Transverse colon (tissue), 4 donors: ENCODE data around the gene PPP1CC.

Source experiments
- CTCF ChIP-seq, 5 experiments: fragments of 200-600 bp in 3 of 5; fragments of 450-650 bp in 2 of 5; sonication (generic) in 3 of 5; IDR thresholded peaks; 1 replicate in 2 of 5; 2 replicates in 3 of 5; pipeline ENCODE4 v1.5.1; 2016 to 2017; ENCODE audit warnings: antibody characterized with exemption in 5 of 5, inconsistent platforms in 3 of 5, mild to moderate bottlenecking in 2 of 5, moderate library complexity in 1 of 5
- EP300 ChIP-seq: sonication (generic); formaldehyde crosslinking; IDR thresholded peaks from one replicate; pipeline ENCODE4 v1.6.1; 2017; ENCODE audit warnings: antibody characterized with exemption, low read depth
- POLR2A ChIP-seq: fragments of 450-650 bp; IDR thresholded peaks from one replicate; pipeline ENCODE4 v1.6.1; 2016; ENCODE audit warnings: antibody characterized with exemption, mild to moderate bottlenecking, moderate library complexity
- POLR2AphosphoS5 ChIP-seq, 3 donors: sonication (generic); formaldehyde crosslinking; IDR thresholded peaks; one replicate each; pipeline ENCODE4 v1.6.1; 2016; ENCODE audit warnings: antibody characterized with exemption in 3 of 3

- TF ChIP-seq CTCF (IDR thresholded peaks at IDR 0.05) (no peak), POLR2A (no peak), POLR2AphosphoS5 (IDR thresholded peaks at IDR 0.05) (no peak), EP300 (no peak)
These were observed 22.2 kb downstream of the PPP1CC start for GRCh38 chr12:110720516-110720915.
